ENCODE measurements around the gene ZEB2.

DNA sequence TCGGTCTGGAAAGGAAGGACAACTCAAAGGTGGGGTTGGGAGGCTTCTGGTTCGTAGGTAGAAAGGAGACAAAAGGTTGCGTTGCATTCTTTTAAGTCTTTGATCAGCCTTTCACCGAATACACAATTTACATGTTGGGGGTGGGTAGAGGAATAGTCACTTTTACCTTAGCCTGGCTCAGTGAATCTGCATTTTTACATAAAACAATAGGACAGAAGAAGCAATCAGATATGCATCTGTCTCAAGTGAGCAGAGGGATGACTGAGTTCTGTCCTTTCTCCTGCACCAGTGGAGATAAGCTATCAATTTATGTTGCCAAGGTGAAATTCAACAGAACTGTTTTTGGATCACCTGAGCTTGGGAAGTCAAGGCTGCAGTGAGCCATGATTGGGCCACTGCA lies 173.7 kb downstream of the ZEB2 start:
- TF ChIP-seq, protein P1, sequence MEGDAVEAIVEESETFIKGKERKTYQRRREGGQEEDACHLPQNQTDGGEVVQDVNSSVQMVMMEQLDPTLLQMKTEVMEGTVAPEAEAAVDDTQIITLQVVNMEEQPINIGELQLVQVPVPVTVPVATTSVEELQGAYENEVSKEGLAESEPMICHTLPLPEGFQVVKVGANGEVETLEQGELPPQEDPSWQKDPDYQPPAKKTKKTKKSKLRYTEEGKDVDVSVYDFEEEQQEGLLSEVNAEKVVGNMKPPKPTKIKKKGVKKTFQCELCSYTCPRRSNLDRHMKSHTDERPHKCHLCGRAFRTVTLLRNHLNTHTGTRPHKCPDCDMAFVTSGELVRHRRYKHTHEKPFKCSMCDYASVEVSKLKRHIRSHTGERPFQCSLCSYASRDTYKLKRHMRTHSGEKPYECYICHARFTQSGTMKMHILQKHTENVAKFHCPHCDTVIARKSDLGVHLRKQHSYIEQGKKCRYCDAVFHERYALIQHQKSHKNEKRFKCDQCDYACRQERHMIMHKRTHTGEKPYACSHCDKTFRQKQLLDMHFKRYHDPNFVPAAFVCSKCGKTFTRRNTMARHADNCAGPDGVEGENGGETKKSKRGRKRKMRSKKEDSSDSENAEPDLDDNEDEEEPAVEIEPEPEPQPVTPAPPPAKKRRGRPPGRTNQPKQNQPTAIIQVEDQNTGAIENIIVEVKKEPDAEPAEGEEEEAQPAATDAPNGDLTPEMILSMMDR (IDR thresholded peaks at IDR 0.05; ENCODE audit: borderline replicate concordance, extremely low read depth, low read length, poor library complexity, severe bottlenecking) = no peak
- TF ChIP-seq EZH2 (IDR thresholded peaks at IDR 0.05; ENCODE audit: borderline replicate concordance, low read depth, low read length, severe bottlenecking) = no peak
